ENCODE measurements around the gene ATP6V1G3.

DNA sequence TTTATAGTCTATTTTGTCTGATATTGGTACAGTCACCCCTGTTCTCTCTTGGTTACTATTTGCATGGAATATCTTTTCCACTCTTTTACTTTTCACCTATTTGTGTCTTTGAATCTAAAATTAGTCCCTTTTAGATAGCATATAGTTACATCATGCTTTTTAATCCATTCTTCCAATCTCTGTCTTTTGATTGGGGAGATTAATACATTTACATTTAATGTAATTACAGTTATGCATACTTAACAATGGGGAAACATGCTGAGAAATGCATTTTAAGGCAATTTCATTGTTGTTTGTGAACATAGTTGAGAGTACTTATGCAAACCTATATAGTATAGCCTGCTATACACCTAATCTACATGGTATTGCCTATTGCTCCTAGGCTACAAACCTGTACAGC, 48.4 kb upstream of the ATP6V1G3 start:
- TF ChIP-seq, protein P1, sequence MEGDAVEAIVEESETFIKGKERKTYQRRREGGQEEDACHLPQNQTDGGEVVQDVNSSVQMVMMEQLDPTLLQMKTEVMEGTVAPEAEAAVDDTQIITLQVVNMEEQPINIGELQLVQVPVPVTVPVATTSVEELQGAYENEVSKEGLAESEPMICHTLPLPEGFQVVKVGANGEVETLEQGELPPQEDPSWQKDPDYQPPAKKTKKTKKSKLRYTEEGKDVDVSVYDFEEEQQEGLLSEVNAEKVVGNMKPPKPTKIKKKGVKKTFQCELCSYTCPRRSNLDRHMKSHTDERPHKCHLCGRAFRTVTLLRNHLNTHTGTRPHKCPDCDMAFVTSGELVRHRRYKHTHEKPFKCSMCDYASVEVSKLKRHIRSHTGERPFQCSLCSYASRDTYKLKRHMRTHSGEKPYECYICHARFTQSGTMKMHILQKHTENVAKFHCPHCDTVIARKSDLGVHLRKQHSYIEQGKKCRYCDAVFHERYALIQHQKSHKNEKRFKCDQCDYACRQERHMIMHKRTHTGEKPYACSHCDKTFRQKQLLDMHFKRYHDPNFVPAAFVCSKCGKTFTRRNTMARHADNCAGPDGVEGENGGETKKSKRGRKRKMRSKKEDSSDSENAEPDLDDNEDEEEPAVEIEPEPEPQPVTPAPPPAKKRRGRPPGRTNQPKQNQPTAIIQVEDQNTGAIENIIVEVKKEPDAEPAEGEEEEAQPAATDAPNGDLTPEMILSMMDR (IDR thresholded peaks at IDR 0.05 in 8 of 11, conservative IDR thresholded peaks at IDR 0.05 in 3 of 11) = no peak
- TF ChIP-seq POLR2A (IDR thresholded peaks at IDR 0.05) (no peak), POLR2AphosphoS5 (IDR thresholded peaks at IDR 0.05) (no peak)

Measured in spleen (tissue), 7 donors.